GM15510 (cell line): ENCODE measurements around the gene MS4A13.

Source experiments
- POLR2A ChIP-seq: IDR thresholded peaks from 3 replicates; pipeline ENCODE4 v1.6.1; 2011; ENCODE audit warnings: borderline replicate concordance; ENCODE audit not compliant: insufficient read length; ENCODE audit errors: extremely low read depth

Gene MS4A13

GRCh38 chr11:60528465-60528864, 13.3 kb downstream of the MS4A13 start:
- TF ChIP-seq POLR2A: no peak

DNA sequence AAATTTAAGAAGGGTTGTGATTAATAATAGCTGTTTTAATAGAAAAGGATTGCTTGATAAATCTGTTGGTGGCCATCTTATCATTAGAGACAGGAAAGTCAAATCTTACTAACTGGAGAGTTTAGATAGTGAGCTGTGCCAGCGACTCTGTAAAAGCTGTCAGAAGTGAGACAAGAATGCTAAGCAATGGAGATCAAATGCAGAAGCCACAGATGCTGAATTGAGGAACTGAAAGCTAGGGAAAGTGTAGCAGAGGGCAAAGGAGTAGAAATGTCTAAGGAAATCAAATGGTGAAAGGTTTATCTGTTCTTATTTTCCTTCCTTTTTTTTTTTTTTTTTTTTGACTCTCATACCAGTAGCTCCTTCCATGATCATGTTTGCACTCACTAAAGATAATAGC, 13.7 kb downstream of the MS4A13 start:
- TF ChIP-seq POLR2A: no peak

DNA sequence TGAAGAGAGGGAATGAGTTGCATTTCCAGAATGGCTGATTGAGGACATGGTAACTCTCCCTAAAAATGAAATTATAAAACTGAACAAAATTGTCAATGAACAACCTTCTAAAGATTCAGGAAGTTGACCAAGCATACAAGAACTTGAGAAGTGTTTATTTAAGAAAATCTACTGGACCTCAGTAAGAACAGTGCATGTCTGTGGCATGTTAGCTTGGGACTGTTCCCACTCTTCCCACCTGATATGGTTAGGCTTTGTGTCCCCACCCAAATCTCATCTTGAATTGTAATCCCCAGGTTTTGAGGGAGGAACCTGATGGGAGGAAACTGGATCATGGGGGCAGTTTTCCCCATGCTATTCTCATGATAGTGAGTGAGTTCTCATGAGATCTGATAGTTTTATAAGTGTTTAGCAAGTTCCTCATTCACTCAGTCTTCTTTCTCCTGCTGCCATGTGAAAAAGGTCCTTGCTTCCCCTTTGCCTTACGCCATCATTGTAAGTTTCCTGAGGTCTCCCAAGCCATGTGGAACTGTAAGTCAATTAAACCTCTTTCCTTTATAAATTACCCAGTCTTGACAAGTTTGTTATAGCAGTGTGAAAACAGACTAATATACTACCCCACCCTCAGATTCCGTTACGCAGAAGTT, 15.4 kb downstream of the MS4A13 start:
- TF ChIP-seq POLR2A: no peak

- no peak for TF ChIP-seq POLR2A
These were observed 28.9 kb downstream of the MS4A13 start for GRCh38 chr11:60544077-60544476.

DNA sequence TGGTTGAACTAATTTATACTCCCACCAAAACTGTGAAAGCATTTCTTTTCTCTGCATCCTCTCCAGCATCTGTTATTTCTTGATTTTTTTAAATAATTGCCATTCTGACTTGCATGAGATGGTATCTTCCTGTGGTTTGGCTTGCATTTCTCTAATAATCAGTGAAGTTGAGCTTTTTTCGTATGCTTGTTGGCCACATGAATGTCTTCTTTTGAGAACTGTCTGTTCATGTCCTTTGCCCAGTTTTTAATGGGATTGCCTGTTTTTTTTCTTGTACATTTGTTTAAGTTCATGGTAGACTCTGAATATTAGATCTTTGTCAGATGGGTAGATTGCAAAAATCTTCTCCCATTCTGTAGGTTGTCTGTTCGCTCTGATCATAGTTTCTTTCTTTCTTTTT, 46.1 kb downstream of the MS4A13 start:
- TF ChIP-seq POLR2A: no peak

DNA sequence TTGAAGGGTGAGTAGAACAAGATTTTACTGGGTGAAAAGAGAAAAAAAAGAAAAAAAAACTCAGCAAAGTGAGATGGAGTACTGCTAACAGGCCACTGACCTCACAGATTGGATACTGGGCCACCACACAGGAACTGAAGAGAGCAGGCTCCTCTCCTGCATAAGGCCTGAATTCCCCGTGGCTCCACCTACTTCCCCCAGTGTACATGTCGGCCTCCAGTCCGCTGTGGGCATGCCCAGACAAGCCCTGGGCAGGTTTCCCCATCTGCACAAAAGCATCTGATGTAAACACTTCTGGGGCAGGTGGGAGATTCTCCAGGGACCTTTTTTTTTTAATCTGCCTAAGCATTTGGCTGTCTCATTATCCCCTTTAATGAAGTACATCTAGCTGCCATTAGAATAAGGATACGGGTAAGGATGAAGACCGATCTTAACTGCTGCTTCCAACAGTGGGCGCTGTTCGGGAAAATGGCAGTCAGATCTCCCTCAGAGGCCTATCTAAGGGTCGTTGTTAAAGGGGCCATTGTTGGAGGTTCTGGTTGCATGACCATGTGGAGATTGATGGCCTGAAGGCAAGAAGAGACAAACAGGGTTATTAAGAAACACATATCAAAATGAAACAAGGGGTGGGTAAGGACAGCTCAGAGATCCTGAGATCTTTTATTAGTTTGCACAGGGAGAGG, 48.5 kb downstream of the MS4A13 start:
- TF ChIP-seq POLR2A: no peak

GRCh38 chr11:60566776-60567175, 51.6 kb downstream of the MS4A13 start:
- no peak for TF ChIP-seq POLR2A

DNA sequence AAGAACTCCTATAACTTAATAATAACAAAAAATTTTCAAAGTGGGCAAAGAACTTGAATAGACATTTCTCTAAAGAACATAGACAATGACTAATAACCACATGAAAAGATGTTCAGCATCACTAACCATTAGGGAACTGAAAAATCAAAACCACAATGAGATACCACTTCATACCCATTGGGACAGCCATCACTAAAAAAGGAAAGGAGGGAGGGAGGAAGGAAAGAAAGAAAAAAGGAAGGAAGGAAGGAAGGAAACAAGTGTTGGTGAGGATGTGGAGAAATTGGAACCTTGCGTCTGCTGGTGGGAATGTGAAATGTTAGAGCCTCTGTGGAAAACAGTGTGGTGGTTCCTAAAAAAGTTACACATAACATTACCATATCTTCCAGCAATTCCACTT, 55.8 kb downstream of the MS4A13 start:
- no peak for TF ChIP-seq POLR2A

DNA sequence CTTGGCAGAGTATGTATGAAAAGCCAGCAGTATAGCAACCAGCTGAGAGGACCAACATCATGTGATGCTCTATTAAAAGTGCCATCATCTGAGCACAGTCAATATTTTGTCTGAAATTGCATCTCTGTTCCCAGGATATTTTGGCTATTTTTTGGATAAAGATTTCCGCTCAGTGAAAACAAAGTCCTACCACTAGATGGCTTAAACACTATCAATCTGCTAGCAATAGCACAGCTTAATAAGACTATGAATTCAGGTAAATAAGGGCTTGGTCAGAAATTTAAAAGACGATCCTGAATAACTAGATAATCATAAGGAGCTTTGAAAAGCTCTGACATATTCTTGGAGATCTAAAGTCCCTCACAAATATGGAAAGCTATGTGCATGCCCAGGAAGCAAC, 74.4 kb downstream of the MS4A13 start:
- no peak for TF ChIP-seq POLR2A
